ENCODE data around the gene LHX2. TPM values are rescaled to one million over a fixed set of nuclear protein-coding genes. Genes with fewer than 3 reads are reported as not detected.

LHX2 gene
- total RNA-seq, 1 experiment from 2014 or later: not detected

DNA sequence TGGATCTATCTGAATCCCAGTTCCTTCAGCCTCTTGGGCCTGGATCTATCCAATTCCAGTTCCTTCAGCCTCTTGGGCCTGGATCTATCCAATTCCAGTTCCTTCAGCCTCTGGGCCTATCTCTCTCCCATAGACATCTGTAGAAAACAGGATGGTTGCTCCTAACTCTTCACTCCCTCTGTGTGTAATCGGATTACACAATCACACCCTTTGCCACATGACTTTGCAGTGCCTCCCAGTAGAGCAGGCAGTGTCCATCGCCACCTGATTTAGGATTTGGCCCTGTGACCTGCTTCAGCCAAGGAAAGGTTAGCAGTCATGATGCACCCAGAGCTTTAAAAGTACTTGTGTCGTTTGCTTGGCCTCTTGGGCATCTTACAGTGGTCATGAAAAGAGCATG lies 56.7 kb downstream of the LHX2 start:
- WGBS (ENCODE audit: extremely low coverage, insufficient read length, low lambda C conversion rate): no CpG with 5 or more reads among the region's 3 CpGs

More for the DNA sequence above, 56.7 kb downstream of the LHX2 start:
- no peak overlapping the region for H4K91ac ChIP-seq (ENCODE audit: insufficient read length, low read depth, low read length)
- H2AFZ ChIP-seq (ENCODE audit: low read length): no peak overlapping the region
- H2AK5ac ChIP-seq (ENCODE audit: insufficient read length, low read length): no peak overlapping the region
- H3K27me3 ChIP-seq (ENCODE audit: insufficient read depth, low read length): no peaks in the 10 kb centered on the region; the same call in 1 of the 2 replicates
- H4K5ac ChIP-seq (ENCODE audit: insufficient read length, low read depth, low read length): no peak overlapping the region
- H3K9ac ChIP-seq (ENCODE audit: extremely low read depth, insufficient read length, low read length): no peak overlapping the region
- peaks cover 50% of the 10 kb centered on the region for H3K27me3 Mint-ChIP-seq (ENCODE audit: low read depth)
- H2BK15ac ChIP-seq (ENCODE audit: low read depth, low read length): no peak overlapping the region
- H3K79me2 ChIP-seq (ENCODE audit: insufficient read depth, low read length): no peaks in the 10 kb centered on the region
- H4K20me1 ChIP-seq (ENCODE audit: control insufficient read depth, insufficient read depth, insufficient read length): no peaks in the 10 kb centered on the region
- H2BK5ac ChIP-seq (ENCODE audit: insufficient read length, low read length): no peak overlapping the region
- H3T11ph ChIP-seq (ENCODE audit: low read length): no peak overlapping the region
- TF ChIP-seq, protein P1, sequence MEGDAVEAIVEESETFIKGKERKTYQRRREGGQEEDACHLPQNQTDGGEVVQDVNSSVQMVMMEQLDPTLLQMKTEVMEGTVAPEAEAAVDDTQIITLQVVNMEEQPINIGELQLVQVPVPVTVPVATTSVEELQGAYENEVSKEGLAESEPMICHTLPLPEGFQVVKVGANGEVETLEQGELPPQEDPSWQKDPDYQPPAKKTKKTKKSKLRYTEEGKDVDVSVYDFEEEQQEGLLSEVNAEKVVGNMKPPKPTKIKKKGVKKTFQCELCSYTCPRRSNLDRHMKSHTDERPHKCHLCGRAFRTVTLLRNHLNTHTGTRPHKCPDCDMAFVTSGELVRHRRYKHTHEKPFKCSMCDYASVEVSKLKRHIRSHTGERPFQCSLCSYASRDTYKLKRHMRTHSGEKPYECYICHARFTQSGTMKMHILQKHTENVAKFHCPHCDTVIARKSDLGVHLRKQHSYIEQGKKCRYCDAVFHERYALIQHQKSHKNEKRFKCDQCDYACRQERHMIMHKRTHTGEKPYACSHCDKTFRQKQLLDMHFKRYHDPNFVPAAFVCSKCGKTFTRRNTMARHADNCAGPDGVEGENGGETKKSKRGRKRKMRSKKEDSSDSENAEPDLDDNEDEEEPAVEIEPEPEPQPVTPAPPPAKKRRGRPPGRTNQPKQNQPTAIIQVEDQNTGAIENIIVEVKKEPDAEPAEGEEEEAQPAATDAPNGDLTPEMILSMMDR (conservative IDR thresholded peaks at IDR 0.05): no peak
- H3K9me3 Mint-ChIP-seq: no peaks in the 10 kb centered on the region; a peak in 2 of 5 replicates
- H4K8ac ChIP-seq (replicated peaks; ENCODE audit: insufficient read length, low read depth, low read length): no peak overlapping the region
- H3K18ac ChIP-seq (ENCODE audit: insufficient read length, low read depth, low read length): no peak overlapping the region
- H2BK120ac ChIP-seq (ENCODE audit: low read depth, low read length, poor library complexity, severe bottlenecking): no peak overlapping the region
- no peaks in the 10 kb centered on the region for H3K4me1 ChIP-seq (ENCODE audit: insufficient read depth, low read length)
- H2BK20ac ChIP-seq (ENCODE audit: low read depth, low read length, poor library complexity, severe bottlenecking): no peak overlapping the region
- no peak overlapping the region for H3K4me2 ChIP-seq (ENCODE audit: insufficient read depth, insufficient read length, low read length)
- no peaks in the 10 kb centered on the region for H3K23me2 ChIP-seq (ENCODE audit: insufficient read length, low read depth, low read length, poor library complexity, severe bottlenecking)
- no peak overlapping the region for H2BK12ac ChIP-seq (ENCODE audit: insufficient read length, low read depth, low read length)
- H3K4me3 Mint-ChIP-seq: no peak overlapping the region
- no peak overlapping the region for H3K27ac Mint-ChIP-seq
- no peaks in the 10 kb centered on the region for H3K9me3 ChIP-seq (ENCODE audit: control insufficient read depth, low read depth, low read length)
- H3K79me1 ChIP-seq (ENCODE audit: insufficient read depth, low read depth, low read length, poor library complexity, severe bottlenecking): no peaks in the 10 kb centered on the region
- no peaks in the 10 kb centered on the region for H3K36me3 Mint-ChIP-seq (ENCODE audit: insufficient read depth in 1 of 3, low read depth in 3 of 3)
- H3K23ac ChIP-seq (ENCODE audit: insufficient read length, low read depth, low read length): no peak overlapping the region
- no peak overlapping the region for H3K4ac ChIP-seq (ENCODE audit: low read depth, low read length)
- no peak overlapping the region for H3K27ac ChIP-seq (ENCODE audit: insufficient read length, low read depth, low read length)
- H3K4me1 Mint-ChIP-seq: no peaks in the 10 kb centered on the region
- no peak overlapping the region for H3K14ac ChIP-seq (ENCODE audit: insufficient read depth, low read length)
- DNase-seq: no peak
- H3K56ac ChIP-seq (ENCODE audit: insufficient read length, low read depth, low read length): no peak overlapping the region

Measured in H9 (cell line).